Ramos (cell line): ENCODE data around the gene C2orf76.

Experiments used
- in situ Hi-C: fragments of 300-500 bp; cut with MboI; formaldehyde crosslinking; loops from one replicate; pipeline ENCODE4 v1.14.3; 2022; ENCODE audit warnings: low sequenced_read_pairs; ENCODE audit not compliant: unreplicated experiment

The C2orf76 gene

DNA sequence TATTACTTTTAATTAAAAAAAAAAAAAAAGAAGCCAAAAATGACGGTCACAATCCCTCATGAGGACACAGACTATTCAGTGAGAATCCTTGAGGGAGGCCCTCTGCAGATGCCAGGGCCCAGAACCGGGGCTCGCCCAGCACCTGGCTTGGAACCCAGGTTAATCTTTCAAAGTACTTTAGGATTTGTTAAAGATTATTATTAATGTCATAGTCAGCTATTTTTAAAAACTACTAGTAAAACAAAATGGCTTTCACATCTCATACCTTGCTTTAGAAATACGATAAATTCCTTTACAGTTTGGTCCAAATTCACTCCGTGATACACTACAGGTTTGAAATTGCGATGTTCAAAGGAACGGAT, 27.1 kb downstream of the C2orf76 start:
- in situ Hi-C loops, result no loop called here

DNA sequence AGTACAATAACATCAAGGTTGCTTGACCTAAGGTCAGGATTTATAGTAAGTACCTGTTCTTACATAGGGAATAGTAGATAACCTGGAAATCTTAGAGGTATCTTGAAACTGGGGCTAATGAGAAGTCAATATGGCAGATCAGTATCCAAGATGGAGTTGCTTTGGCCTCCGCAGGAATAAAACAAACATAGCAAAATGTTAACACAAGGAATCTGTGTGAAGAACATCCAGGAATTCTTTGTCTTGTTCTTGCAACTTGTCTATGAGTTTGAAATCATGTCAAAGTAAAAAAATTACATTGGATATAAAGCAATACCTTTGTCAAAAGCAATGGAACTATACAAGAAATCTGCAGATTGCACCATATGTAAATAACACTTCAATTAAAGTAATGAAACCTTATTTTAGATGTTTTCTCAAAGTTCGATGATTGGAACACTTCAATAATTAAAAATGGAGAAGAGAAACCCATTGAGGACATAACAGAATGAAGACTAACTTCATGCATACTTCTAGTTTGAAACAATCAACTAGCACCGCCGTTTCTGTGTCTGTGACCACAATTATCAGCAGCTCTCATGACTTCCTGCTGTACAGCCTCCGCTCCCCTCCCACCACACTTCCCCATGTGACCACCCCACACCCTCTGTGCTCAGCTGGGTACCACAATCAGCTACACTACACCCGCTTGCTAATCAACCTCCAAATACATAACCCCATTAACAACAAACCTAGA, 27.6 kb downstream of the C2orf76 start:
- in situ Hi-C loops, result no loop called here

DNA sequence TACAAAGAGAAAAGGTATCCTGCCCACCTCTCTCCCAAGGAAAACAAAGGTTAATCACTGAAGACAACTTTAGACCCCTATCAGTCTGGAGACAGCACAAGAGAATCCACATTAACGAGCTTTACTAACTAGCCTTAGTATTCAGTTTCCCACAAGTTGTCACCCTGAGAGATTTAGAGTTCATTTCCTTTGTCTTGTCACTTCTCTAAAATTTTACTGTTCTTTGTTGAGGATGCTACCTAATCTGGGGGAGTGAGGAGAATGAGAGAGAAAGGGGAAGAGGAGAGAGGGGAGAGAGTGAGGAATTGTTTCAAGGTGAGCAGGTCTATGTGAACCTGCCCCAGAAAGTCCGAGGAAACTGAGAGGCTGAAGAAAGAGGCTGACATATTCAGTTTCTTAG, 28.4 kb downstream of the C2orf76 start:
- in situ Hi-C loops, result no loop called here

DNA sequence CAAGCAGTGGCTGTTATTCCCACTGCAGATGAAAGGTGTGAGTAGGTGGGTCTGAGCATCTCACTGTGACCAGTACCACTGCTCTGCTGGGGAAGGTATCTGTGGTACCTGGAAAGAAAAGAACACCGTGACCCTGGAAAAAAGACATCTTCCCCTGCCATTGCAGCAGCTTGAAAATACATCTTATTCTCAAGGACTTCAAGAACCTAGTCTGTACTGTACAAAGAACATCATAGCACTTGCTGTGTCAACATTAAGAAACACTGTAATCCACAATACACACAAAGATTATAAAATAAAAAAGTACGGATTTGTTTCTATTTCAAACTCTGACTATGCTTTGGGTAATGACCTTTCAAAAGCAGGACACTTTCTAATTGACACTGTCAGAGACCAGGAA, 28.9 kb downstream of the C2orf76 start:
- in situ Hi-C loops, result no loop called here

DNA sequence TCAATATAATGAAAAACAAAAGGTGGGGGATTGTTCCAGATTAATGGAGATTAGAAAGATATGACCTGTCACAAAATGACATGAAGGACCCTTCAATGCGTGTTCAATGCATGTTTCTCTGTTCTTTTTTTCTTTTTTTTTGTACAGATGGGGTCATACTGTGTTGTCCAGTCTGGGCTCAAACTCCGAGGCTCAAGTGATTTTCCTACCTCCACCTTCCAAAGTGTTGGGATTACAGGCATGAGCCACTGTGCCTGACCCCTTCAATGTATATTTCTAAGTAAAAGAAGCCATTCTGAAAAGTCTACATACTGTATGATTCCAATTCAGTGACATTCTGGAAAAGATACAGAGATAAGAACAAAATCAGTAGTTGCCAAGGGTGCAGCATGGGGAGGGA, 32.8 kb downstream of the C2orf76 start:
- in situ Hi-C loops, result no loop called here

DNA sequence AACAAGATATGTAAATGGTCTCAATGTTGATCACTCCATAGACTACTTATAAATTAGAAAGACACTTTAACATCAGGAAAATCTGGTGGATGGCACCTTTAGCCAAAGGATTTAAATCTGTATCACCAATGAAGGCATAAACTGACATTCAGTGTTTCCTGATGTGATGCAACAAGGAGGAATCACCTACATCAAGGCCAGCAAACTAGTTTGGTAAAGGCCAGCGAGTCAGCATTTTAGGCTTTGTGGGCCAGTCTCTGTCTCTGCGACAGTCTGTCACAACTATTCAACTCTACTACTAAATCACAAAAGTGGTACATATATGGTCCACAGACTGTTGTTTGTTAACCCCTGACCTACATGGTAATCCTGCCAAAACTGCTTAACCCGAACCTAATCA, 33.3 kb downstream of the C2orf76 start:
- in situ Hi-C loops, result no loop called here

DNA sequence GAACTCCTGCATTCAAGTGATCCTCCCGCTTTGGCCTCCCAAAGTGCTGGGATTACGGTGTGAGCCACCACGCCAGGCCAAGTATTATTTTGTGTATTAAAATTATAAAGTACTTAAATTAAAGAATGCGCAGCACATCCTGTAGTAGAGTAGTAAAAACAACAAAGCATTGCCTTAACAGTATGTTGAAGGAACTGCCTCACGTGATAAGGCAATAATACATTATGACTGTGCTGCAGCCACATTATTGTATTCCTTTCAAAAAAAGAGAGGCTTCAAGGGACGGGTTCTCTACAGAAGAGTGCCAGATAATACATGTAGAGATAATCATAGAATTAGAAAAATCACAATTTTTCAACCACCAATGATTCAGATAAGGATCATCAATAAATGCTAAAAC, 33.7 kb downstream of the C2orf76 start:
- in situ Hi-C loops, result no loop called here

DNA sequence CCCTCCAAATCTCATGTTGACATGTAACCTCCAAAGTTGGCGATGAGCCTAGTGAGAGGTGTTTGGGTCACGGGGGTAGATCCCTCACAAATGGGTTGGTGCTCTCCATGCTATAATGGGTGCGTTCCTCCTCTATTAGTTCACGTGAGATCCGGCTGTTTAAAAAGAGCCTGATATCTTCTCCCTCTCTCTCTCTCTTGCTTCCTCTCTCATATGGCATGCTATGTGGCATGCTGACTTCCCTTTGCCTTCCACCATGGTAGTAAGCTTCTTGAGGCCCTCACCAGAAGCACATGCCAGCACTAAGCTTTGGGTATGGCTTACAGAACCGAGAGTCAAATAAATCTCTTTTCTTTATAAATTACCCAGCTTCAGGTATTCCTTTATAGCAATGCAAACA, 39.2 kb downstream of the C2orf76 start:
- in situ Hi-C loops, result no loop called here

DNA sequence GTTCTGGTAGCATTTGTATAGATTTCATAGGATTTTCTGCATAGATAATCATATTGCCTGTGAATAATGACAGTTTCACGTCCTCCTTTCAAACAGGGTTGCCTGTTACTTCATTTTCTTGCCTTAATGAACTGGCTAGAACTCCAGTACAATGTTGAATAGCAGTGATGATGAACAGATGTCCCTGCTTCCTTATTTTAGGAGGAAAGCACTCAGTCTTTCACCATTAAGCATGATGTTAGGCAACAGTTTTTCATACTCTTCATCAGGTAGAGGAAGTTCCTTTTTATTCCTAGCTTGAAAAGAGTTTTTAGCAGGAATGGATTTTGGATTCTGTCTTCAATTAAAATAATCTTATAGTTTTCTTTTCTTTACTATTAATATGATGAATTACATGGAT, 39.7 kb downstream of the C2orf76 start:
- in situ Hi-C loops, result no loop called here

DNA sequence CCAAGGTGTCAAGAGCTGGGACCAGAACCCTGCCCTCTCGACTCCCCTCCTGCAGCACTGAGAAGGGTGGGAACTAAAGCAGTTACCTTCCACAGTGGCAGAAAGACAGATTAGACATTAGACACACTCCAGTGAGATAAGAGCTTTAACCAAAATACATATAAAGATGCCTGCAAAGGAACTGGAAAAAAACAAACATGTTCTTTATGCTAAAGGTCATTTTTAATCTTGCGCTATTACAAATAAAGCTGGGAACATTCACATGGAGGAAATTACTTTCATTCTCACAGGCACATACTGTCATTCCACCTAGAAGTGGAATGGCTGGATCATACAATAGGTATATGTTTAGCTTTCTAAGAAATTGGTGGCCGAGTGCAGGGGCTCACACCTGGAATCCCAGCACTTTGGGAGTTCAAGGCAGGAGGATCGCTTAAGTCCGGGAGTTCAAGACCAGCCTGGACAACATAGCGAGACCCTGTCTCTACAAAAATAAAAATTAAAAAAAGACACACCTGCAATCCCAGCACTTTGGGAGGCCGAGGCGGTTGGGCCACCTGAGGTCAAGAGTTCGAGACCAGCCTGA, 41.9 kb downstream of the C2orf76 start:
- in situ Hi-C loops, result no loop called here

DNA sequence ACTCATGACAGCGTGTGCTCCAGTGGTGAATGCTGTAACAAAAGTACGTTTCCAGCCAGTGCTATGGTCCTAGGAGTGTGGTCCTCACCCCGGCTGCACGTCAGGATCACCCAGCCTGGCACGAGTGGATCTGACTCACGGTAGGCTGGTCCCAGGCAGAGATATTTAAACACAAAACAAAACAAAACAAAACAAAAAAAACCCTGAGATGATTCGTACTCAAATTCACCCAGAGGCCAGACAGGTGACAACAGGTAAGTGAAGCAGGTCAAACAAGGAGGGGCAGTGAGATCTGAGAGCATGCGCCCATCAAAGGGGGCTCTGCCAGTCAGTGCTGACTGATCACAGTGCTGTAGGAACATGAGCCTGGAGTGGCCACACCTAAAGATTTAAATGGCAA, 43.2 kb downstream of the C2orf76 start:
- in situ Hi-C loops, result no loop called here

DNA sequence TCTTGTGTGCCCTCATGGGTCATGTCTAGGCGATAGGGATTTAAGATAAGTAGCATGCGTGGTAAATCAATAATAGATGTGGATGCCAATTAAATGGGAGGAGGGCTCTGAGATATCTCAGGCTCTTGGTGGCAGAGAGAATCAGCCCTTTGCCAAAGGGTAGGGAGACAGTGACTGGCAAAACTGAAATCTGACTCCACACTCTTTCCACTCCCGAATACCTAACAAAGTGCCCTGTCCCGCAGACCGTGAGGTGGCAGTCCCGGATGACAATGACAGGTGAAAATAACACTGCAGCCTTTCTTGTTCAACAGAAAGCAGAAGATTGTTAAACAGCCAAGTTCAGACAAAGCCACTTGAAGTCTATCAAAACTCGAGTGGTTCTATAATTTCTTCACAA, 47.0 kb downstream of the C2orf76 start:
- in situ Hi-C loops, result no loop called here

DNA sequence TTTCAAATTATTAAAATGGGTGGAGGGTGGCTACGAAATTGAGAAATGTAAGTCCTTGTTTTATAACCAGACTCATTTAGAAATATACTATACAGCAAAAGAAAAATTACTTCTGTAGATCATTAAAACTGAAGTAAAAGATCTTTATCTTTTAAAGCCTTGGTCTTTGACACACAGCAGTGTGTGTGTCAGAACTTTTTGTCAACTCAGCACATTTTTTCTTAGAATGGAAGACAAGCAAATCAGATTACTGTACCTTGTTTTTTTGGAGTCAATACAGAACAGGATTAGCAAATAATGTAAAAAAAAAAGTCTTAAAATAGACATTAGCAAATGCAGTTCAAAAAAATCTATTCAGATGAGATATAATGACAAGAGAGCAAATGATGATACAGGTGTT, 49.1 kb downstream of the C2orf76 start:
- in situ Hi-C loops, result no loop called here

DNA sequence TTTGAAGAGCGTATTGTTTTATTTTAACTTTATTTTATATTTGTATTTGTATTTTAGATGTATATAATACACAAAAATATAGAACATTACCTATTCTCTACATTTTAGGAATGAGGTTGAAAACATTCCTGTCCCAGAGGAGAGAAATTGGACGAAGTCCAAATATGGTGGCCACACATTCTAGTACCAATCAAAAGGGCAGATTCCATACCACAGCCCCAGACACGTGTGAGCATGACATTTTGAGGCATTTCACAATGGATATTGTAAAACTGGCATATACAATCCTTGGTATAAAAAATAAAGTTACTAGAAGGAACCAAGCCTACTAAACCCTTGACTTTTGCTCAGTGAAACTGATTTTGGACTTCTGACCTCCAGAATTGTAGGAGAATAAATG, 50.6 kb downstream of the C2orf76 start:
- in situ Hi-C loops, result no loop called here

DNA sequence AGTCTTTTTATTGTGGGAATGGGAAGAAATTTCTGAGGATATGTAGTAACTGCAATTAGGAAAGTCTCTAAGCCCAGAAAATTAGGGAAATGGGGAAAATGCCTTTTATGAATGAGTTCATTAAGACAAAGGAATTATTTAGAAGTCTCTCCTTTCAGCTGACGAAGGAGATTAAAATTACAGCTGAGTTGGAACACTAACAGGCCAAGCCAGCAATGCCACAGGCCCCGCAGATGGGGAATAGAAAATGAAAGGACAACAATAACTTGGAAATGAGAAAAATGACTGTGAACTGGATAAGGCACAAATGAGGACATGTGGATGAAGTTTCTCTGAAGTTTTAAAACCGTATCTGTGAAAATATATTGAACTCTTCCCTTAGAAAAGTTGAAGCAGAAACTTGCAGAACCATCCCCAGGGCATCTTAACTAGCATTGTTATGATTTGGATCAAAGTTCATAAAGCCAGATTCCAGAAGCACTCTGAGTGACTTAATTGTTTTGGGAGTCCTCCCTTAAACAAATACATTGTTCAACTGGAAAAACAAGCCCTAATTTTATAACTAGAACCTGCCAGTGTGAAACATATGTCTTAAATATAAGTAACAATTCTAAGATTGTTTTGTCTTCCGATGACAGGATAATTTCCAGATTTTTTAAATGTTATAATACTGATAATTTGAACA, 51.3 kb downstream of the C2orf76 start:
- in situ Hi-C loops, result no loop called here

DNA sequence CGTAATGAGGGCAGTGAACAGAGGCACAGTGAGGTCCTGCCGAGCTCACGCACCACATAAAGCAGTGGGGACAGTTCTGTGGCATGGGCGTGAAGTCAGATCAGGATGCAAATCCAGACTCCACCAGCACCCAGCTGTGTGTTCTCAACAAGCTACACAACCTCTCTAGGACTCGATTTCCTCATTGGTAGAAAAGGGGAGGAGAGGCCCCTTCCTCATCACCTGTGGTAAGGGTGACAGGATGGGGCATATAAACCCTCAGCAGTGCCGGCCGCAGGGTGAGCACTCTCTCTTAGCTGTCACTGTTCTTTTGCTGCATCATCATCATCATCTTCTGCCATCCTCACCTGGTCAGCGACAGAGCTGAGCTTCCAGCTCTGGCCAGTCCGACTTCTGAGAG, 54.8 kb downstream of the C2orf76 start:
- in situ Hi-C loops, result loop anchor here (5.0 kb wide), 1 partner anchor 160 kb away; no protein-coding TSS in a partner anchor

DNA sequence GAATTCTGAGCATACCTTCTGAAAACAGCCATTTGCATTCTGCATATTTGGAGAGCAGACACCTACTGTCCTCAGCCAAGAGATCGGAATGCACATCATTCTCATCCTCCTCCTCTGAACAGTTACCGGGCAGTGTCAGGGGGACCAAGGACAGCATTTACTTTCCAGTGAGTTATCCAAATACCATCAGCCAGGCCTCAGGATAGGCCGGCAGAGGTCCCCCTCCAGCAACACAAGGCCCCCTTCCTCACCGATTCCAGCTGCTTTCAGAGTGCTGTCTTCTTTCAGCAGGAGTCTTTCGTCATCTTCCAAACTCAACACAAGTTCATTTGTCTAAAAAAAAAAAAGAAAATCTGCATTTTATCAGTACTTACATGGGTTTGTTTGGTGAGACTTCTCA, 55.3 kb downstream of the C2orf76 start:
- in situ Hi-C loops, result loop anchor here (5.0 kb wide), 1 partner anchor 161 kb away; no protein-coding TSS in a partner anchor

DNA sequence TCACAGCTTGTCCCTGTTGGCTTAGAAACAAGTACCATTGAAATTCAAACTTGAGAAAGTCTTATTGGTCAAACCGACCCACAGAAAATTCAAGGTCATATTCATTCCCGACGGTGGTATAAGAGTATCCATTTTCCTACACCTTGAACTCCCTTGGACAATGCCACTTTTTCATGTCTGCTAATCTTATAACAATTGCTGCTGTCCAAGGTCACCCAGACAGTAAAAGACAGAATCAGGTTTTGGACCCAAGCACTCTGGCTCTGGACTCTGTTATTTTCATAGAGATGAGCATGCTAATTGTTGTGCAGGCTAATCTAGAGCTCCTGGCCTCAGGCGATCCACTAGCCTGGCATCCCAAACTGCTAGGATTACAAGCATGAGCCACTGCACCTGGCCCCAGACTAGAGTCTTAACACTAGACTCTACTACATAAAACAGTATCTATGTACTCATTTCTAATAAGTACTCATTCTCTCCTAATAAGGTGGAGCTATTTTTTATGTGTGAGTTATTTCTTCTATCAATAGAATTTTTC, 57.8 kb downstream of the C2orf76 start:
- in situ Hi-C loops, result loop anchor here (10.0 kb wide), 1 partner anchor 424 kb away; no protein-coding TSS in a partner anchor

DNA sequence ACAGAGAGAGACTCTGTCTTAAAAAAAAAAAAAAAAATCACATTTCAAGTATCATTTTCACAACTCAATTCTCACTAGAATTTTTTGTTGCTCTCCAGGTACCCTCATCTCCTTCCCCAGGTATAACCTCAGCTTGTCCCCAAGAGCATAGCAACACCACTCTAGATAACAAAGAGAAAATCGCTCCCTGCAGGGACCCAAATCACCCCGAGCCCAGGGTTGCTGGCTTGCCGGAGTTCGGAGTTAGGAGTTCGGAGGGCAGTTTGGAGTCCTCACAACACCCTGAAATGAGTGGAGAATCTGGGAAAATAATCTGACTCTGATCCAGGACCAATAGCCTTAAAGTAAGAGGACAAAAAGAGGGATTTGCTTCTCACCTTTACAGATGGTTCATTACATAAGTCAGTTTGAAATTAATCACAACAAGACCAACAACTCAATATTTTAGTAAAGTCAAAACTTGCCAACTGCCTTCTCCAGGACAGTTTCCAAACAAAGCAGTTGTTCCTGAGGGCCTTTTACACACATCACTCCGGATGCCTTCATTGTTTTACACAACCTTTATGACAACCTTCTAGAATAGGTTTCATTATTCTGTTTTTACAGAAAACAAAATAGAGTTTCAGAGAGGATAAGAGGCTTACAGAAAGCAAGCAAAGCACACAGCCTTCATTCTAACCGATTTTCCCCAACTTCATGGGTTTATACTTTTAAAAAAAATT, 59.1 kb downstream of the C2orf76 start:
- in situ Hi-C loops, result loop anchor here (10.0 kb wide), 1 partner anchor 423 kb away; no protein-coding TSS in a partner anchor

DNA sequence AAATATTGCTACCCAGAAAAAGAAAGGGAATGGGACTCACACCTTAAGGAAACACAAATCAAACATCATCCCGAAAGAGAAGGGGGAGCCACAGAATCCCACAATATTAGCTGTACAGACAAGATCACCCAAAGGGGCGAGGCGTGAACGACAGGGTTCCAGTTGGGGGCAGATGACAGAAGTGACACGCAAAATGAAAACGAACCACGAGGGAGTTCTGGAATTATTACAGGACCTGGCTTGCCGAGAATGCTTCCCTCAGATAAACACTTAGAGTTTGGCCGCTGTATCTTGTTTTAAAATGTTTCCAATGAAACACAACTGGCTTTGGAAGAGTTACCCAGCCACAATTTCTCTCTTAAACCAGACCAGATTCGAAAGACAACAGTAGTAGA, 60.4 kb downstream of the C2orf76 start:
- in situ Hi-C loops, result loop anchor here (10.0 kb wide), 1 partner anchor 421 kb away; no protein-coding TSS in a partner anchor
